ENCODE results near the gene ADM.

DNA sequence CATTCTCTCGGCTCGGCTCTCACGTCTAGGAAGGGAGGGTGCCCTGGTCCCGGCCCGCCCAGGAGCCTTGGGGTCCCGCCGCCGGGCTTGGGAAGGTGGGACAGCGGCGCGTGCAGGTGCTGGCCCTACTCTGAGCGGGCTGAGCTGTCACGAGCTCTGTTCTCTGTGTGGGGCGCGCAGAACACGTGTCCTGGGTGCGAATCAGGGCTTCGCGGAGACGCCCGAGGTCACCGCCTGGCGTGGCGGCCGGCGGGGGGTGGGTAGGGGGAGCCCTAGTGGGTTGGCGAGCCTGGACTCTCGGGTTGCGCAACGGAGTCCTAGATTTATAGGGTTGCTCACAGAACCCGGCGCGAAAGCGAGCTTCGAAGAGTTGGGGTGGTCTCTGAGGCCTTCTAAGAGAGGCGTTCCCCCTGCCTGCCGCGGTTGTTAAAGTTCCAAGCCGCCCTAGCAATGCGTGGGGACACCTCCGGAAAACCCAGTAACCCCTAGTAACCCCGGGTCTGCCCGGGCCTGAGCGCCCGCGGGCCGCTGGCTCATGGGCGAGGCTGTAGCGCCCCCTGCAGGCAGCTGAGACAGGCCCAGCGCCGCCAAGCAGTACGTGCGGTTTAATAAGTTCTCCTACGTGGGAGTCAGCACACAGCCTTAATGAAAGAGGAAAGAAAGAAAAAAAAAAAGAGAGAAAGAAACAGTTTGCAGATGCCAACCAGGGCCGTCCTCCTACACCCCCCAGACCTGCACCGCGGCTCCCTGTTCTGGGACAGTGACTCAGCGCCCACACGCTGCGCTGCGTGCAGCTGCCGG lies 2.7 kb downstream of the ADM start:
- TF ChIP-seq, protein P1, sequence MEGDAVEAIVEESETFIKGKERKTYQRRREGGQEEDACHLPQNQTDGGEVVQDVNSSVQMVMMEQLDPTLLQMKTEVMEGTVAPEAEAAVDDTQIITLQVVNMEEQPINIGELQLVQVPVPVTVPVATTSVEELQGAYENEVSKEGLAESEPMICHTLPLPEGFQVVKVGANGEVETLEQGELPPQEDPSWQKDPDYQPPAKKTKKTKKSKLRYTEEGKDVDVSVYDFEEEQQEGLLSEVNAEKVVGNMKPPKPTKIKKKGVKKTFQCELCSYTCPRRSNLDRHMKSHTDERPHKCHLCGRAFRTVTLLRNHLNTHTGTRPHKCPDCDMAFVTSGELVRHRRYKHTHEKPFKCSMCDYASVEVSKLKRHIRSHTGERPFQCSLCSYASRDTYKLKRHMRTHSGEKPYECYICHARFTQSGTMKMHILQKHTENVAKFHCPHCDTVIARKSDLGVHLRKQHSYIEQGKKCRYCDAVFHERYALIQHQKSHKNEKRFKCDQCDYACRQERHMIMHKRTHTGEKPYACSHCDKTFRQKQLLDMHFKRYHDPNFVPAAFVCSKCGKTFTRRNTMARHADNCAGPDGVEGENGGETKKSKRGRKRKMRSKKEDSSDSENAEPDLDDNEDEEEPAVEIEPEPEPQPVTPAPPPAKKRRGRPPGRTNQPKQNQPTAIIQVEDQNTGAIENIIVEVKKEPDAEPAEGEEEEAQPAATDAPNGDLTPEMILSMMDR (IDR thresholded peaks at IDR 0.05): peak; percentile 95 to 99 (median 97)
- no peak for TF ChIP-seq POLR2A (IDR thresholded peaks at IDR 0.05)

Measured in thyroid gland (tissue), 4 donors.